PC-9 (cell line): ENCODE data around the gene SHBG. TPM values are rescaled to one million over a fixed set of nuclear protein-coding genes. Genes with fewer than 3 reads are reported as not detected.

Source experiments
- BruUV-seq: library from RNA; stranded (reverse); fragments of 400-500 nt; replicated peaks from 2 replicates; lab custom pipeline; 2021; lab: Mats Ljungman, UMichigan
- CTCF ChIA-PET: fragments of 300-600 bp; sonication (Branson Sonifier 250); formaldehyde crosslinking; loops from one replicate; lab custom pipeline; 2022; ENCODE audit warnings: antibody characterized with exemption; lab: Charles Lee
- POLR2A ChIA-PET: fragments of 300-600 bp; sonication (Branson Sonifier 250); formaldehyde crosslinking; loops from one replicate; lab custom pipeline; 2022; ENCODE audit warnings: antibody characterized with exemption; ENCODE audit not compliant: unreplicated experiment; lab: Charles Lee
- DNase-seq, 2 experiments: peaks; one replicate each; pipeline versions ENCODE4 v3.0.0 to v3.0.0-alpha.2; 2015 to 2022; ENCODE audit warnings: mixed read lengths in 1 of 2
- H2AFZ ChIP-seq: fragments of 200-600 bp; sonication (generic); 2 replicates; pipeline ENCODE4 v1.8.1; 2017; ENCODE audit warnings: antibody characterized with exemption
- H3F3A ChIP-seq: fragments of 200-600 bp; sonication (generic); 2 replicates; pipeline ENCODE4 v1.8.1; 2017; ENCODE audit warnings: antibody characterized with exemption, mild to moderate bottlenecking, low read depth; ENCODE audit not compliant: insufficient read depth
- H3K27ac ChIP-seq: fragments of 200-600 bp; sonication (generic); 2 replicates; pipeline ENCODE4 v1.6.1; 2016; ENCODE audit warnings: mixed run types
- H3K27me3 ChIP-seq: fragments of 200-600 bp; sonication (generic); 2 replicates; pipeline ENCODE4 v1.6.1; 2016; ENCODE audit warnings: low read depth, mixed run types; ENCODE audit not compliant: insufficient read depth
- H3K36me3 ChIP-seq: fragments of 200-600 bp; sonication (generic); 2 replicates; pipeline ENCODE4 v1.6.1; 2016; ENCODE audit warnings: low read depth, mixed run types
- H3K4me1 ChIP-seq: fragments of 200-600 bp; sonication (generic); replicated peaks from 2 replicates; pipeline ENCODE4 v1.6.1; 2016; ENCODE audit warnings: mixed run types; ENCODE audit not compliant: insufficient read depth
- H3K4me2 ChIP-seq: fragments of 200-600 bp; sonication (generic); 2 replicates; pipeline ENCODE4 v1.6.1; 2017; ENCODE audit warnings: mixed run types
- H3K4me3 ChIP-seq: fragments of 200-600 bp; sonication (generic); 2 replicates; pipeline ENCODE4 v1.6.1; 2016; ENCODE audit warnings: mixed run types
- H3K79me2 ChIP-seq: fragments of 200-600 bp; sonication (generic); 2 replicates; pipeline ENCODE4 v1.6.1; 2017; ENCODE audit warnings: low read depth, mixed run types
- H3K9me2 ChIP-seq: fragments of 200-600 bp; sonication (generic); 2 replicates; pipeline ENCODE4 v1.8.1; 2017; ENCODE audit warnings: mild to moderate bottlenecking; ENCODE audit not compliant: insufficient read depth
- H3K9me3 ChIP-seq: fragments of 200-600 bp; sonication (generic); 2 replicates; pipeline ENCODE4 v1.8.1; 2016; ENCODE audit warnings: low read depth; ENCODE audit not compliant: insufficient read depth
- H4K20me1 ChIP-seq: fragments of 200-600 bp; sonication (generic); 2 replicates; pipeline ENCODE4 v1.8.1; 2017; ENCODE audit not compliant: insufficient read depth
- CTCF ChIP-seq: fragments of 200-600 bp; sonication (generic); conservative IDR thresholded peaks from 2 replicates; pipeline ENCODE4 v1.6.1; 2017; ENCODE audit warnings: mixed run types, antibody characterized with exemption, mild to moderate bottlenecking, moderate library complexity
- EZH2 ChIP-seq: fragments of 200-600 bp; sonication (generic); IDR thresholded peaks from 2 replicates; pipeline ENCODE4 v1.8.0; 2017; ENCODE audit warnings: antibody characterized with exemption, low read depth
- intact Hi-C: fragments of 100-400 bp; cut with micrococcal nuclease; formaldehyde crosslinking; loops from one replicate; pipeline ENCODE4 v1.10.0; 2022; ENCODE audit not compliant: unreplicated experiment
- total RNA-seq: library from RNA; stranded (reverse); gene quantifications from 2 replicates; pipeline ENCODE4 v1.2.3, GENCODE V29; 2021

The SHBG gene
- total RNA-seq, 1 experiment from 2014 or later, result 0.52 TPM

GRCh38 chr17:7588553-7589203 lies 41.3 kb upstream of the SHBG start:
- Histone ChIP-seq H3K36me3 (no peaks in the 10 kb centered on the region), H3K27ac (peak overlapping the region; percentile 97), H3F3A (peaks cover 48% of the 10 kb centered on the region), H4K20me1 (no peaks in the 10 kb centered on the region; the same call in 1 of the 2 replicates), H3K9me3 (no peaks in the 10 kb centered on the region), H3K4me1 (peaks cover 39% of the 10 kb centered on the region), H3K27me3 (no peaks in the 10 kb centered on the region), H3K4me3 (peak overlapping the region; percentile 83), H3K79me2 (peaks cover 43% of the 10 kb centered on the region), H2AFZ (no peak overlapping the region), H3K4me2 (peak overlapping the region; percentile 91), H3K9me2 (no peaks in the 10 kb centered on the region)
- no peak for TF ChIP-seq EZH2
- TF ChIP-seq CTCF, result no peak
- peak in 1 of 2 experiments; percentile 44 for DNase-seq
- ChIA-PET POLR2A (interaction anchor here (0.6 to 1.5 kb wide), 7 partner anchors 9 to 337 kb away, joined by 4 to 22 read pairs (median 6); partner anchors contain the start of genes CD68, CTDNEP1, FXR2 and TP53), CTCF (interaction anchor here (0.5 to 1.4 kb wide), 5 partner anchors 10 to 184 kb away, joined by 3 to 7 read pairs (median 3); partner anchors contain the start of genes CD68, CHRNB1, TMEM256 and TP53)
- no TSS peak for BruUV-seq
- intact Hi-C loops, result loop anchor here (1.0 to 10.0 kb wide), 8 partner anchors 27 to 544 kb away; partner anchors contain the start of genes CHD3, CYB5D1, DNAH2 and KCTD11

GRCh38 chr17:7589204-7589868 lies 40.6 kb upstream of the SHBG start:
- peak overlapping the region; percentile 91 for H3K4me2 ChIP-seq
- POLR2A ChIA-PET, result interaction anchor here (0.5 to 1.5 kb wide), 10 partner anchors 10 to 794 kb away, joined by 3 to 22 read pairs (median 6); partner anchors contain the start of genes CD68, CHRNB1, CTDNEP1 and FXR2
- intact Hi-C loops, result loop anchor here (1.0 to 10.0 kb wide), 7 partner anchors 28 to 545 kb away; partner anchors contain the start of genes CHD3, CYB5D1, KCTD11 and NAA38
- no peak for TF ChIP-seq EZH2
- TF ChIP-seq CTCF, result peak; percentile 83
- H3K36me3 ChIP-seq, result no peaks in the 10 kb centered on the region
- H2AFZ ChIP-seq, result peak overlapping the region; percentile 60; the same call in 1 of the 2 replicates
- no peaks in the 10 kb centered on the region for H3K9me3 ChIP-seq
- CTCF ChIA-PET, result interaction anchor here (0.5 to 1.4 kb wide), 13 partner anchors 11 to 450 kb away, joined by 3 to 13 read pairs (median 4); partner anchors contain the start of genes CD68, CHRNB1, TMEM256 and TP53
- no peaks in the 10 kb centered on the region; the same call in 1 of the 2 replicates for H4K20me1 ChIP-seq
- peaks cover 39% of the 10 kb centered on the region for H3K4me1 ChIP-seq
- peaks cover 52% of the 10 kb centered on the region for H3F3A ChIP-seq
- peaks cover 43% of the 10 kb centered on the region for H3K79me2 ChIP-seq
- DNase-seq, result peak; percentile 72 to 88
- BruUV-seq, result TSS peak; percentile 74
- no peaks in the 10 kb centered on the region for H3K9me2 ChIP-seq
- peak overlapping the region; percentile 97 for H3K27ac ChIP-seq
- H3K4me3 ChIP-seq, result peak overlapping the region; percentile 83
- no peaks in the 10 kb centered on the region for H3K27me3 ChIP-seq
